HG03460 (cell line): Measurements from ENCODE around the gene SRGAP3.

Source experiments
- ATAC-seq: cut with Tn5 transposase; IDR thresholded peaks from one replicate; pipeline ENCODE4 v1.9.1; 2021; ENCODE audit not compliant: unreplicated experiment

Gene SRGAP3

GRCh38 chr3:9229325-9229724, 20.1 kb downstream of the SRGAP3 start:
- no peak for ATAC-seq

DNA sequence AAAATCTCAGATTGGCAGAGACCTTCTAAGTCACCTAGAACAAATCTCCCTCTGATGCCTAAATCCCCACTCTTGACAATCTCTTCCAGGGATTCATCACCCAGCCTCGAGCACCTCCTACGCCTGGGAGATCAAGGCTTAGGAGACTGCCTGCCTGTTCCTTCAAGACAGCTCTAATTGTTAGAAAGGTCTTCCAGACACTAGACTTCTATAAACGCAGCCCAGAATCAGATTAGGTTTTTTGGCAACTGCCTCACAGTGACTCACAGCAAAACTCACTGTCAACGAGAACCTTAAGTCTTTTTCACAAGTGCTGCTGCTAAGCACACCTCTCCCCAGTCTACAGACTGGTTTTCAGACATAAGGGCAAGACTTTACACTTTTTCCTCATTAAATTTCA, 23.1 kb downstream of the SRGAP3 start:
- no peak for ATAC-seq

- ATAC-seq = no peak
Observed at GRCh38 chr3:9225268-9225667, 24.2 kb downstream of the SRGAP3 start.

DNA sequence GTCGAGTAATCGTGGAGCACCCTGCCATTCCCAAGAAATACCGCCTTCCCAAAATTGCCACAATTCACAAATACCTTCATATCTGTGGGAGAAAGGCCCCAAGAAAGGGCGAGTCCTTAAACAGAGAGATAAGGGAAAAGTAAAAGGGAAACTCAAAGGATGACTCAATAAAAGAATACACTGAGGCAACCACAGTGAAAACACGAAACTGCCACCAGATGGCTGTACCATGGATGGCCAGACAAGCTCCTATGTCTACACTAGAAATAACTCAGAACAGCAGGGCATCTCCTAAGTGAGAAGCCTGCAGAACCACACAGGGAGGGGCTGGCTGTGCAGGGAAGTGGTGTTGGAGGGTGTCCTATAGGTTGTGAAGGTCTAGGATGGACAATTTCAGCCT, 25.0 kb downstream of the SRGAP3 start:
- peak; percentile 94 for ATAC-seq

DNA sequence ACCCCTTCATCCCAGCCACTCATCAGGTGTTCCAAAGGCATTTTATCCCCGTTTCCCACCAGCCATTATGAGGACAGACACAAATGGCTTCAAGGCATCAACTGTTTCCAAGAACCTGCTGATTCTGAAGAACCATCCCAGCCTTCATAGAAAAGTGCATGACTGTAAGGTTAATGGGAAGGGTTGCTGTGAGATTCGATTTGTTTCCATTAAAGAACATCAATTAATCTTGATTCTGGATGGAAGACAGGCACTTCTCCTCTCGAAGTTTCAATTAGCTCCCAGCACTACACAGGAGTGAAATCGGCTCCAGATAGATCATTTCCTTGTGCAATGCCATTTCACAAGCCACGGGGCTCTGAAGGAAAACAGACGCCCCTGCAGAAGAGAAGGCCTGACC, 25.8 kb downstream of the SRGAP3 start:
- ATAC-seq = no peak

DNA sequence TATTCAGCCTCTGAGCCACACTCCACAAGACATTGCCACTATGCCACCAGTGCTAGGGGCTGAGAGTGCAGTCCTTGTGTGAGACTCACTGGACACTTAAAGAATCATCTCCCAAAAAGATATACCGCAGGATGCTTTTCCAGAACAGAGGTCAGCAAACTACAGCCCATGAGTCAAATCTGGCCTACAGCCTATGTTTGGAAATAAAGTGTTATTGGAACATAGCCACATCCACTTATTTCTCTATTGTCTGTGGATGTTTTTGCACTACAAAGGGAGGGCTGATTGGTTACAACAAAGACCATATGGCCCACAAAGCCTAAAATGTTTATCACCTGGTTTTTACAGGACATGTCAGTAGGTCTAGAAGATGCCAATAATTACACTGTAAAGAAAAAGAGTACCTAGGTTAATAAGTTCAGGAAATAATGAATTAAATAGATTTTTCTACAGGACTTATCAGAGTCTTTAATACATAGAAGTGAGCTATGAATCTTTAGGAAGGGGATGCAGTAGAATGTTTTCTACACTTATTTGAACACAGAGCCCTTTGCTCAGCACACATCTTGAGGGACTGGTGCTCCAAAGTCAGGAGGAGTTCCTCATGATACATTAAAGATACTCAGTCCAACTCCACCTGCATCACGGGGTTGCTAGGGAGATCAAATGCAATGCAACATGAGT, 26.3 kb downstream of the SRGAP3 start:
- ATAC-seq = no peak

DNA sequence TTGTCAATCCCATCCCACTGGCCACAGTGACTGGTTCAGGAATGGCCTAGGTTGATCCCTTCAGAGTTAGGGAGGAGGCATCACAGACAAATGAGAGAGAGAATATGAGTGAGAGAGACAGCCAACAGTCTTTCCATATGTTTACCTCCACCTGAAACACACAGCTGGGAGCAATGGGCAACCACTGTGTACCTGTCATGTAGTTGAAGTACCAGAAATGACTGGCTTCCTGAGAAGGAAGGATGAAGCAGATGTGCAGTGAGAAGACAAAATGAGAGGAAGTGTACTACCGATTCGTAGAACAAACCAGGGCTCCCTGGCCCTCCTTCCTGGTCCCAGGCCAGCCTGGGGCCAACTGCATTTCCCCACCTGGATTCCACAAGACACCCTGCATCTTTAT, 27.4 kb downstream of the SRGAP3 start:
- ATAC-seq = no peak

- no peak for ATAC-seq
Observed at GRCh38 chr3:9218514-9218846, 31.0 kb downstream of the SRGAP3 start.

DNA sequence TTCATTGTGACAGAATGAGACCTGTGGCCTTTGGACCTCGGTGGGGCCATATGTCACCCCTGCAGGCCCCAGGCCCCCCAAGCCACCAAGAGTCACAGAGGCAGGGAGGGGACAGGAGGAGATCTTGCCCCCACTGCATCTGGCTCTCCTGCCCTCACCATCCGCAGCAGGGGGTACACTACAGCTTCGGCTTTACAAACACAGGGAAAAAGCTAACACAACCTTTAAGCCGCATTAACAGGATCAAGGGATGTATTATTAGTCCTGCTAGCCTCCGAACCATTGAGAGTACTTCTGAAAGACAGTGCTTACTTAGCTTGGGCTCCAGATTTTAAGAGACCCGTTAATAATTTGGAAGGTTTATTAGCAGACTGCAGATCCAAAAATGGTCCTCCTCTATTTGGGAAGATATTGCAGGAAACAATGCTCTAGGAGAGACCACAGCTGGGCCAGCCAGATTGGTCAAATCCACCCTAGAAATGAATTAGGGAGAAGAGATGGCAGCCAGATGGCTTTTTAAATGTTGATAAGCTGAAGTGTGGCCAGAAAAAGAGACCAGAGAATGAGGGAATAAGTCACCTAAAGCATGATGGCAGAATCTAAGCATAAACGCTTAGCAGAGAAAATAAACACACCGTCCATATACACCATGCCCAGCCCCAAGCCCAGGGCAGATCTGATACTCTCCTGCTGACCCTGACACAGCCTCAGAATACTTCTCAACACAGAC, 31.5 kb downstream of the SRGAP3 start:
- ATAC-seq = no peak

DNA sequence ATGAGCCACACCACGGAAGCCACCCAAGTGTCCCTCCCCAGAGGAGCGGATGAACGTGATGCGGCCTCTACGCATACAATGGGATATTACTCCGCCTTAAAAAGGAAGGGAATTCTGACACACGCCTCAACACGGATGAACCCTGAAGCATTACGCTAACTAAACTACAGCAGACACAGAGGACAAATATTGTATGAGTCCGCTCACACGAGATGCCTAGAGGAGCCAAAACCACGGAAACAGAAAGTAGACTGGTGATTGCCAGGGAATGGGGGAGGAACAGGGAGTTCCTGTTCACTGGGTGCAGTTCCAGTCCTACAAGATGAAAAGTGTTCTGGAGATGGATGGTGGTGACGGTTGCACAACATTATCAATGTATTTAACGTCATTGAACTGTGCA, 32.7 kb downstream of the SRGAP3 start:
- ATAC-seq = no peak

DNA sequence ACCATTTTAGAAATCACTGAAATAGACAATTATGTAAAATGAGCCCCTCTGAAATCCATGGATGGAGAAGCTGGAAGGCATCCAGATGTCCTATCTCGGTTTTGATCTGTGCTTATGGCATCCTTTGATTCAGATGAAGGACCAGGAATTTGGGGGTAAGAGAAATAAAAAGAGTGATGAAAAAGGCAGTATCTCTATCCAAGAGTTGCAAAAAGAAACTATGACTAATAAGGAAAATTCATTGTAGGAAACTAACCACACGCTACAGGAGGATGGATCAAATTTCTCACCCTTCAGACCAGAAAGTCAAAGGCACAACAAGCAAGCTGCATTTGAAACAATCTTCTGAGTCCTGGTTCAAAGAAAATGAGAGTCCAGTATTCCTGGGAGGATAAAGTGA, 34.8 kb downstream of the SRGAP3 start:
- ATAC-seq = no peak

DNA sequence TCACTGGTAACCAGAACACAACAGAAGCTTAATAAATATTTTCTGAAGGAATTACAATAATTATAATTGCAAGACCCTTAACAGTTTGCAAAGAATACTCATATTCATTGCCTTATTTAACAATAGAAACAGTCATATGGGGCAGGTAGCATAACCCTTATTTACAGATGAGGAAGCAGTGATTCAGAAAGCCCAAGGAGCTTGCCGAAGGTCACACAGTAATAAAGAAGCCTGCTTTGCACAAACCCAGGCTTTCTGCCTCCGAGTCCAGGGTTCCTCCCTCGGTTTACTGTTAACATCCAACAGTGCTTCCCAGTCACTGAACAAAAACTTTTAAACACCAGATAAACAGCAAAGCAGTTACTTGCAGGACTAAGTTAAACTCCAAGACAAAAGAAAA, 35.3 kb downstream of the SRGAP3 start:
- ATAC-seq = no peak

DNA sequence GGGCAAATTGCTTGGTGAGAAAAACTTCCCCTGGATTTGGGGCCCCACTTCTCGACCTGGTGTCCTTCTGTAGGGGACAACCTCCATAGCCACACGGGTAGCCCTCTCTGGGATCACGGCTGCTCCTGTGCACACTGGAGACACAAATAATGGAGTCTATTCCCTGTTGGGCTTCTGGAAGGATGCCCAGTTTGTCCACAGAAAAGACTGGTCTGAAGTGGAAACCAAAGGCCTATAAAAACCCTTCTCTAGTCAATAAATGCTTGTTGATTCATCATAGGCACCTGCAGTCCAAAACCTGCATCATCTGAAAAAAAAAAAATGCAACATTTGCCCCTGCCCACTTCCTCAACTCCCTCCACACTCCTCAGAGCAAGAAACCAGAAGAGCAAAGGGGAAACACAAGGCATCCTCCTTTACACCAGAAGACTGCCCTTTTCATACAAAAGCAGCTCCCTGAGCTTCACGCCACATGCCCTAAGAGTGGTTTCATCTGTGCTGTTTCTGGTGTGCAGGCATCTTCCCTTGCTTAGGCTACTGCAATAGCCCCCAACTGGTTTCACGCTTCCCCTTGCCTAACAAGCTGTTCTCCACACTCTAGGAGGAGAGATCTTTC, 36.3 kb downstream of the SRGAP3 start:
- ATAC-seq = no peak

- ATAC-seq = no peak
Observed at GRCh38 chr3:9211155-9211950, 38.1 kb downstream of the SRGAP3 start.

GRCh38 chr3:9209777-9210176, 39.7 kb downstream of the SRGAP3 start:
- no peak for ATAC-seq

GRCh38 chr3:9208605-9209152, 40.8 kb downstream of the SRGAP3 start:
- ATAC-seq = no peak

GRCh38 chr3:9207116-9207763, 42.2 kb downstream of the SRGAP3 start:
- ATAC-seq = no peak

DNA sequence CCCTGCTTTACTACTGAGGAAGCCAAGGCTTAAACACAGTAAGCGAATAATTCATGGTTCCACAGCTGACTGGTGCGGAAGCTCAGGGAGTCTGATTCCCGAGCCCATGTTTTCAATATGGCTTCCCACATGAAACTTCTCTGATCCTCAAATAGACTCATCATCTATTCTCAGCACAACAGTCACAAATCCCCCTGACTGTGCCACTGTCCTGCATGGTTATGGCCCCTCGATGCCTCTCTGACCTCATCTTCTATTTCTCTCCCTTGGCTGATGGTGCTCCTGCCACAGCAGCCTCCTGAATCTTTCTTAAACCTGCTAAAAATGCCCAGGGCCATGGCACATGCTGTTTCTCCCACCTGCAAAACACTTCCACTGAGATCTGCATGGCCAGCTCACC, 43.2 kb downstream of the SRGAP3 start:
- ATAC-seq = no peak

DNA sequence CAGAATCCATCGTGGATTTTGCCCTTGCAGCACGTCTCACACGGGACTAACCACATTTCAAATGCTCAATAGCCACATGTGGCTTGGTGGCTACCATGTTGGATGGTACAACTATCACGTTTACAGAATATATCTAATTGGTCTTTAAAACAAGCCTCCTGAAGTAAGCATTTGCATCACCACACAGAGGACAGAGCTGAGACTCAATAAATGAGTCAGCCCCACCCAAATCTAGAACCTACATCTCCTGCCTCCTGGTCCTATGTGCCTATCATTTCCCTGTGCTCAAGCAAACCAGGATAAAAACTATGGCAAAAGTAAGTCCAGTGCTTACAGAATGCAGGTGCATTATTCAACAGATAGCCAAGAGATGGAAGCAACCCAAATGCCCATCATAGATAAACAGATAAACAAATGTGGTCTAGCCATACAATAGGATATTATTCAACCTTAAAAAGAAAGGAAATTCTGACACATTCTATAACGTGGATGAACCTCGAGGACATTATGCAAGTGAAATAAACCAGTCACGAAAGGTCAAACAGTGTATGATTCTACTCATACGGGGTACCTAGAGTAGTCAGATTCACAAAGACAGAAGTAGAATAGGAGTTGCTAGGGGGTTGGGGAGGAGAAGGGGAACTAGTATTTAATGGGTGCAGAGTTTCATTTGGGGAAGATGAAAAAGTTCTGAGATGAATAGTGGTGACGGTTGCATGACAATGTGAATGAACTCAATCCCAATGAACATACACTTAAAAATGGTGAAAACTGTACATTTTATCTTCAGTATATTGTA, 43.9 kb downstream of the SRGAP3 start:
- ATAC-seq = no peak
